Keratinocyte (primary cell): ENCODE results near the gene PLD2. TPM values are rescaled to one million over a fixed set of nuclear protein-coding genes. Genes with fewer than 3 reads are reported as not detected.

Experiments
- DNase-seq: peaks from one replicate; pipeline ENCODE4 v3.0.0-alpha.2; 2011; ENCODE audit warnings: low read depth, missing footprints, low spot score
- FAIRE-seq: peaks from 2 replicates; lab custom pipeline; 2011; peaks lifted over from hg19 to GRCh38; lab: Jason Lieb, UNC
- H2AFZ ChIP-seq: 2 replicates; pipeline ENCODE4 v1.6.0; 2012; ENCODE audit warnings: low read length, control low read depth, inconsistent platforms; ENCODE audit not compliant: control insufficient read depth
- H3K27ac ChIP-seq: 2 replicates; pipeline ENCODE4 v1.5.1; 2011; ENCODE audit warnings: low read length; ENCODE audit not compliant: control insufficient read depth, insufficient read depth
- H3K27me3 ChIP-seq: 3 replicates; pipeline ENCODE4 v1.6.0; 2011; ENCODE audit warnings: low read length; ENCODE audit not compliant: control insufficient read depth, insufficient read depth; ENCODE audit errors: extremely low read depth
- H3K36me3 ChIP-seq, 2 experiments: 2 replicates in 1 of 2; 3 replicates in 1 of 2; pipeline ENCODE4 v1.5.1; 2011; ENCODE audit warnings: low read length in 2 of 2, mild to moderate bottlenecking in 1 of 2; ENCODE audit not compliant: control insufficient read depth in 2 of 2, insufficient read depth in 2 of 2; ENCODE audit errors: extremely low read depth in 1 of 2
- H3K4me1 ChIP-seq: 3 replicates; pipeline ENCODE4 v1.5.1; 2011; ENCODE audit warnings: low read length; ENCODE audit not compliant: control insufficient read depth, insufficient read depth; ENCODE audit errors: extremely low read depth
- H3K4me2 ChIP-seq: 3 replicates; pipeline ENCODE4 v1.6.0; 2011; ENCODE audit warnings: low read depth, low read length; ENCODE audit not compliant: control insufficient read depth, insufficient read depth; ENCODE audit errors: extremely low read depth
- H3K4me3 ChIP-seq, 3 experiments: fragments of 200-600 bp in 1 of 3; sonication (generic) in 1 of 3; 2 replicates in 2 of 3; 3 replicates in 1 of 3; pipeline ENCODE4 v1.5.1; 2011 to 2016; ENCODE audit warnings: low read length in 3 of 3, mild to moderate bottlenecking in 3 of 3, control low read depth in 2 of 3, inconsistent platforms in 1 of 3, low read depth in 1 of 3, mixed read lengths in 1 of 3, mixed run types in 1 of 3, moderate library complexity in 1 of 3; ENCODE audit not compliant: control insufficient read depth in 2 of 3, insufficient read depth in 2 of 3; ENCODE audit errors: extremely low read depth in 1 of 3
- H3K79me2 ChIP-seq: 2 replicates; pipeline ENCODE4 v1.6.0; 2012; ENCODE audit warnings: low read length; ENCODE audit not compliant: control insufficient read depth, insufficient read depth
- H3K9ac ChIP-seq: 3 replicates; pipeline ENCODE4 v1.6.0; 2011; ENCODE audit warnings: low read length; ENCODE audit not compliant: control insufficient read depth, insufficient read depth; ENCODE audit errors: extremely low read depth
- H3K9me1 ChIP-seq: 3 replicates; pipeline ENCODE4 v1.6.0; 2011; ENCODE audit warnings: low read length; ENCODE audit not compliant: control insufficient read depth, insufficient read depth; ENCODE audit errors: extremely low read depth
- H3K9me3 ChIP-seq: 2 replicates; pipeline ENCODE4 v1.5.1; 2012; ENCODE audit warnings: low read depth, low read length; ENCODE audit not compliant: control insufficient read depth
- H4K20me1 ChIP-seq: 3 replicates; pipeline ENCODE4 v1.6.0; 2011; ENCODE audit warnings: low read length; ENCODE audit not compliant: control insufficient read depth, insufficient read depth; ENCODE audit errors: extremely low read depth
- CTCF ChIP-seq, 3 experiments: IDR thresholded peaks in 1 of 3; conservative IDR thresholded peaks in 1 of 3; optimal IDR thresholded peaks in 1 of 3; 2 replicates in 2 of 3; 3 replicates in 1 of 3; pipeline versions ENCODE3 to v1.5.1; 2011; ENCODE audit warnings: low read length in 3 of 3, mild to moderate bottlenecking in 3 of 3, moderate library complexity in 2 of 3, control low read depth in 1 of 3, inconsistent platforms in 1 of 3; ENCODE audit not compliant: insufficient read depth in 2 of 3; ENCODE audit errors: extremely low read depth in 1 of 3
- EZH2 ChIP-seq: IDR thresholded peaks from one replicate; pipeline ENCODE4 v1.6.1; 2012; ENCODE audit warnings: inconsistent platforms, mild to moderate bottlenecking, low read length, moderate library complexity
- dilution Hi-C: fragments of 300-500 bp; cut with MboI; formaldehyde crosslinking; loops from one replicate; pipeline ENCODE4 v1.7.0; 2020; ENCODE audit warnings: low sequenced_read_pairs; ENCODE audit not compliant: extremely low pct_ligation_motif_present
- polyA plus RNA-seq, 5 experiments: library from polyadenylated mRNA; depleted of rRNA in 3 of 5; stranded (reverse) in 3 of 5; stranded (forward) in 1 of 5; unstranded in 1 of 5; fragments of >200 nt; gene quantifications; 1 replicate in 1 of 5; 2 replicates in 3 of 5; 3 replicates in 1 of 5; pipeline versions ENCODE4 v1.2.1 to v1.2.3, GENCODE V29; 2011 to 2012; ENCODE audit warnings: missing spikeins in 2 of 5, low read depth in 1 of 5, low replicate concordance in 1 of 5

The PLD2 gene
- polyA plus RNA-seq, 1 donor (not counting 4 experiments of a cell fraction or from before 2014, with no cell fraction given) = 33.3 TPM

- dilution Hi-C loops = no loop called here
- no peak for DNase-seq
These were observed 27.7 kb downstream of the PLD2 start for GRCh38 chr17:4834681-4835020.

GRCh38 chr17:4836221-4836620 lies 29.3 kb downstream of the PLD2 start:
- H3K36me3 ChIP-seq = peaks cover 8 to 27% of the 10 kb centered on the region in 2 experiments
- no peak overlapping the region for H3K4me3 ChIP-seq
- peaks cover 77% of the 10 kb centered on the region for H3K79me2 ChIP-seq
- no peak for FAIRE-seq
- dilution Hi-C loops = no loop called here
- H3K27me3 ChIP-seq = no peaks in the 10 kb centered on the region
- H3K4me2 ChIP-seq = no peak overlapping the region
- no peaks in the 10 kb centered on the region for H3K9me3 ChIP-seq
- H2AFZ ChIP-seq = no peak overlapping the region
- peaks cover 45% of the 10 kb centered on the region for H3K4me1 ChIP-seq
- H3K27ac ChIP-seq = no peak overlapping the region
- H4K20me1 ChIP-seq = peaks cover 6% of the 10 kb centered on the region
- H3K9ac ChIP-seq = no peak overlapping the region
- TF ChIP-seq EZH2 = no peak
- no peak for TF ChIP-seq CTCF (optimal IDR thresholded peaks at IDR 0.05 in 1 of 3, IDR thresholded peaks at IDR 0.05 in 1 of 3, conservative IDR thresholded peaks at IDR 0.05 in 1 of 3; ENCODE audit: extremely low read depth in 1 of 3, insufficient read depth in 2 of 3, low read length in 3 of 3)
- DNase-seq = no peak
- H3K9me1 ChIP-seq = peaks cover 11% of the 10 kb centered on the region

More at GRCh38 chr17:4834681-4835020, 27.7 kb downstream of the PLD2 start:
- Histone ChIP-seq H3K36me3 (peaks cover 8 to 22% of the 10 kb centered on the region in 2 experiments), H3K79me2 (peaks cover 62% of the 10 kb centered on the region), H3K9me1 (peaks cover 5% of the 10 kb centered on the region), H3K27ac (peak overlapping the region; percentile 81), H3K9me3 (no peaks in the 10 kb centered on the region), H2AFZ (no peak overlapping the region), H3K4me3 (peak overlapping the region; percentile 98 to 99 (median 99)), H4K20me1 (peaks cover 6% of the 10 kb centered on the region), H3K9ac (peak overlapping the region; percentile 86), H3K27me3 (no peaks in the 10 kb centered on the region), H3K4me1 (peaks cover 33% of the 10 kb centered on the region), H3K4me2 (peak overlapping the region; percentile 100)
- FAIRE-seq = no peak
- no peak for TF ChIP-seq EZH2
- TF ChIP-seq CTCF (optimal IDR thresholded peaks at IDR 0.05 in 1 of 3, IDR thresholded peaks at IDR 0.05 in 1 of 3, conservative IDR thresholded peaks at IDR 0.05 in 1 of 3; ENCODE audit: extremely low read depth in 1 of 3, insufficient read depth in 2 of 3, low read length in 3 of 3) = no peak
